ENCODE measurements around the gene FIGN.

DNA sequence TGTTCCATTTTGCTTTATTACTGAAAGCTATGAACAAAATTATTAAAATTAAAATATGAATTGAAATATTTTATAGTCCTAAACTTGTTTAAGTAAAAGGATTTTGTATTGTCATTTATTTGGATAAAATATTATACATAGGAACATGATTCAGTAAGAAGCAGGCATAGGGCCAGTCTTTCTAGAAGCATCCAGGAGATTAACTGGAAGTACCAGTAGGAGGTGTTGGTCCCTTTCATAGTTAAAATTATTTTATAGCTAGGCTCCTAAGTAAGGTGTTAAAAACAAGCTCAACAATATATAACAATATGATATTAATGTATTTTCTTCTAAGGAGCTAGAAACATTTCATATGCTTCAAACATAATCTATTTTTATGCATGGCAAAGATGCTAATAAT, 43.7 kb downstream of the FIGN start:
- TF ChIP-seq EZH2 (IDR thresholded peaks at IDR 0.05; ENCODE audit: insufficient read depth, poor library complexity, severe bottlenecking) (no peak), EZH2phosphoT487 (IDR thresholded peaks at IDR 0.05; ENCODE audit: insufficient read depth, low read depth) (no peak)
